K562 (cell line): ENCODE measurements around the gene ZBTB8B. TPM values are rescaled to one million over a fixed set of nuclear protein-coding genes. Genes with fewer than 3 reads are reported as not detected.

Experiments used
- ATAC-seq: fragments of 200-7000 bp; cut with Tn5 transposase; 3 replicates; pipeline ENCODE4 v1.9.1; 2020; ENCODE audit warnings: moderate library complexity
- BruUV-seq: library from RNA; stranded (reverse); fragments of 400-500 nt; replicated peaks from 2 replicates; lab custom pipeline; 2021; lab: Mats Ljungman, UMichigan
- CTCF ChIA-PET: fragments of 300-600 bp; formaldehyde crosslinking; extraction: SDS; loops from one replicate; lab custom pipeline; 2021; ENCODE audit warnings: low intra/inter-chr PET ratio; lab: Yijun Ruan, JAX
- POLR2A ChIA-PET: fragments of 300-600, 350-650 bp; sonication (Branson Sonifier 250); formaldehyde crosslinking; extraction: SDS; loops from one replicate; lab custom pipeline; 2021; ENCODE audit warnings: antibody characterized with exemption, inconsistent platforms; lab: Yijun Ruan, JAX
- DNase-seq, 4 experiments: peaks; one replicate each; pipeline versions ENCODE4 v3.0.0 to v3.0.0-alpha.2; 2011 to 2018; ENCODE audit warnings: low spot score in 3 of 4, mixed read lengths in 3 of 4; ENCODE audit errors: extremely low read depth in 1 of 4
- FAIRE-seq: peaks from 2 replicates; lab custom pipeline; 2011; peaks lifted over from hg19 to GRCh38; lab: Jason Lieb, UNC
- H2AFZ ChIP-seq: 2 replicates; pipeline ENCODE4 v1.6.0; 2011; ENCODE audit warnings: low read depth, low read length, control low read depth, inconsistent platforms
- H3K27ac ChIP-seq: fragments of 200-600 bp; 3 replicates; pipeline ENCODE4 v1.8.0; 2011; ENCODE audit warnings: low read depth, mild to moderate bottlenecking, control low read depth, inconsistent platforms, low read length, moderate library complexity, mixed read lengths; ENCODE audit errors: extremely low read depth
- H3K27me3 ChIP-seq, 2 experiments: fragments of 300-600 bp in 1 of 2; 2 replicates in 1 of 2; 3 replicates in 1 of 2; pipeline versions ENCODE4 v1.6.0 to v1.8.0; 2011; ENCODE audit warnings: inconsistent platforms in 2 of 2, low read length in 2 of 2, mild to moderate bottlenecking in 1 of 2, mixed read lengths in 1 of 2, moderate library complexity in 1 of 2; ENCODE audit not compliant: control insufficient read depth in 2 of 2, insufficient read depth in 2 of 2
- H3K36me3 ChIP-seq: fragments of 300-600 bp; 3 replicates; pipeline ENCODE4 v1.8.0; 2011; ENCODE audit warnings: mild to moderate bottlenecking, low read length, inconsistent platforms; ENCODE audit not compliant: control insufficient read depth, insufficient read depth
- H3K4me1 ChIP-seq, 2 experiments: fragments of 200-600 bp in 1 of 2; replicated peaks in 1 of 2; 2 replicates in 1 of 2; 3 replicates in 1 of 2; pipeline versions ENCODE4 v1.5.1 to v1.8.0; 2011; ENCODE audit warnings: inconsistent platforms in 2 of 2, low read length in 2 of 2, mild to moderate bottlenecking in 1 of 2, mixed read lengths in 1 of 2, moderate library complexity in 1 of 2; ENCODE audit not compliant: control insufficient read depth in 2 of 2, insufficient read depth in 2 of 2
- H3K4me2 ChIP-seq: 2 replicates; pipeline ENCODE4 v1.6.1; 2011; ENCODE audit warnings: low read length, control low read depth, inconsistent platforms, mixed read lengths; ENCODE audit not compliant: insufficient read depth
- H3K4me3 ChIP-seq: fragments of 200-600 bp; sonication (generic), shearing (Covaris generic); 2 replicates; pipeline ENCODE4 v1.5.1; 2016; ENCODE audit warnings: control low read depth, inconsistent platforms
- H3K79me2 ChIP-seq: fragments of 200-600 bp; 3 replicates; pipeline ENCODE4 v1.8.0; 2011; ENCODE audit warnings: low read length, inconsistent platforms; ENCODE audit not compliant: control insufficient read depth, insufficient read depth
- H3K9ac ChIP-seq, 2 experiments: 2 replicates each; pipeline versions ENCODE4 v1.6.0 to v1.6.1; 2011; ENCODE audit warnings: low read depth in 2 of 2, low read length in 2 of 2, control low read depth in 1 of 2, inconsistent platforms in 1 of 2, mild to moderate bottlenecking in 1 of 2, mixed read lengths in 1 of 2; ENCODE audit not compliant: insufficient read depth in 1 of 2
- H3K9me1 ChIP-seq: one replicate; pipeline ENCODE4 v1.6.0; 2011; ENCODE audit warnings: inconsistent platforms, mild to moderate bottlenecking, low read length, moderate library complexity; ENCODE audit not compliant: control insufficient read depth, insufficient read depth
- H3K9me3 ChIP-seq: replicated peaks from 2 replicates; pipeline ENCODE4 v1.5.1; 2011; ENCODE audit warnings: low read depth, low read length, inconsistent platforms; ENCODE audit not compliant: control insufficient read depth, insufficient read depth
- H4K20me1 ChIP-seq: replicated peaks from 2 replicates; pipeline ENCODE4 v1.6.1; 2011; ENCODE audit warnings: low read length, inconsistent platforms, mixed read lengths; ENCODE audit not compliant: control insufficient read depth, insufficient read depth
- BDP1 ChIP-seq: IDR thresholded peaks from 3 replicates; pipeline ENCODE4 v1.6.1; 2011; ENCODE audit not compliant: insufficient read length, insufficient read depth
- CTCFL ChIP-seq: IDR thresholded peaks from 2 replicates; pipeline ENCODE4 v1.6.1; 2011; ENCODE audit warnings: borderline replicate concordance, low read depth, mild to moderate bottlenecking, moderate library complexity, low read length; ENCODE audit not compliant: insufficient read depth, poor library complexity, severe bottlenecking
- JUNB ChIP-seq: fragments of 450-650 bp; formaldehyde crosslinking; conservative IDR thresholded peaks from 2 replicates; pipeline ENCODE4 v1.4.0; 2020; ENCODE audit warnings: mild to moderate bottlenecking
- LEF1 ChIP-seq: fragments of 450-650 bp; IDR thresholded peaks from 2 replicates; pipeline ENCODE4 v1.6.1; 2016; ENCODE audit warnings: mild to moderate bottlenecking
- NFRKB ChIP-seq: fragments of 450-650 bp; IDR thresholded peaks from 2 replicates; pipeline ENCODE4 v1.6.1; 2016; ENCODE audit warnings: low read depth
- RCOR1 ChIP-seq, 2 experiments: IDR thresholded peaks; 2 replicates each; pipeline ENCODE4 v1.6.1; 2012; ENCODE audit warnings: low read depth in 2 of 2, low read length in 2 of 2, borderline replicate concordance in 1 of 2, improper control_type of control experiment in 1 of 2
- SMARCE1 ChIP-seq: fragments of 450-650 bp; IDR thresholded peaks from 2 replicates; pipeline ENCODE4 v1.7.1; 2016; ENCODE audit warnings: mild to moderate bottlenecking
- VEZF1 ChIP-seq: fragments of 200-800 bp; sonication (Bioruptor generic); IDR thresholded peaks from 2 replicates; pipeline ENCODE4 v1.6.1; 2017; ENCODE audit warnings: missing genetic modification characterization, missing compliant biosample characterization
- XRCC5 ChIP-seq: fragments of 200-400 bp; formaldehyde crosslinking; IDR thresholded peaks from 2 replicates; pipeline ENCODE4 v1.6.1; 2017; ENCODE audit warnings: low read depth, mild to moderate bottlenecking, low read length
- ZC3H4 ChIP-seq: sonication (generic); formaldehyde crosslinking; IDR thresholded peaks from 2 replicates; pipeline ENCODE4 v1.9.0; 2021; ENCODE audit warnings: missing genetic modification reagents, borderline replicate concordance
- WGBS: fragments of 100-300 bp; shearing (Covaris generic); methylation state at CpG from one replicate; pipeline ENCODE4 v1.1.6; 2016; ENCODE audit warnings: low coverage, mixed read lengths; ENCODE audit not compliant: insufficient coverage; ENCODE audit errors: missing lambda C conversion rate; 5-methylcytosine and 5-hydroxymethylcytosine counted together
- in situ Hi-C: fragments of 300-500 bp; cut with MboI; formaldehyde crosslinking; loops from 4 replicates; pipeline ENCODE4 v1.15.0; 2018; ENCODE audit warnings: inconsistent platforms, mixed read lengths
- intact Hi-C: fragments of 100-400 bp; cut with micrococcal nuclease; formaldehyde crosslinking; loops from 2 replicates; pipeline ENCODE4 v1.14.2; 2022
- polyA plus RNA-seq, 8 experiments: library from polyadenylated mRNA; depleted of rRNA in 4 of 8; stranded (reverse) in 5 of 8; unstranded in 3 of 8; fragments of >200 nt; fragmentation: Nextera tagmentation in 2 of 8; fragmentation: Illumina TruSeq in 1 of 8; extraction: Ambion mirVana in 2 of 8; extraction: Trizol in 1 of 8; gene quantifications; 2 replicates each; pipeline versions ENCODE4 v1.2.1 to v1.2.3, GENCODE V29; 2011 to 2014; ENCODE audit warnings: inconsistent platforms in 1 of 8, missing spikeins in 1 of 8
- total RNA-seq, 7 experiments: library from RNA; depleted of rRNA in 6 of 7; stranded (reverse); fragments of >200 nt in 6 of 7; fragmentation: Illumina TruSeq in 2 of 7; extraction: Trizol in 2 of 7; gene quantifications; 2 replicates each; pipeline versions ENCODE4 v1.2.1 to v1.2.3, GENCODE V29; 2011 to 2021; ENCODE audit warnings: low replicate concordance in 1 of 7
- TF ChIP-seq, protein P1 (sequence below): sonication (generic); formaldehyde crosslinking; IDR thresholded peaks from 2 replicates; pipeline ENCODE4 v1.8.1; 2023; ENCODE audit warnings: missing genetic modification reagents, mild to moderate bottlenecking, borderline replicate concordance

ZBTB8B gene
- total and polyA plus RNA-seq, 9 of the 15 experiments (the other 6 are each of a cell fraction or from before 2014, with no cell fraction given), result not detected

GRCh38 chr1:32448773-32449456 lies 16.0 kb upstream of the ZBTB8B start:
- FAIRE-seq, result peak; percentile 78
- intact Hi-C loops (loop anchor here (2.0 to 5.0 kb wide), 6 partner anchors 53 to 422 kb away; partner anchors contain the start of genes FNDC5 and SYNC), in situ Hi-C loops (no loop called here)
- peak overlapping the region; percentile 95 for H2AFZ ChIP-seq
- DNase-seq, result peak; percentile 61 to 87 (median 72)
- no peaks in the 10 kb centered on the region for H3K9me3 ChIP-seq
- ATAC-seq, result peak; percentile 96
- H3K9ac ChIP-seq, result peak overlapping the region in 1 of 2 experiments; percentile 29; a peak in 1 of 4 replicates
- no peaks in the 10 kb centered on the region for H3K79me2 ChIP-seq
- H3K4me3 ChIP-seq, result no peak overlapping the region
- peak overlapping the region; percentile 18; the same call in 2 of the 3 replicates for H3K27ac ChIP-seq
- ChIA-PET POLR2A (interaction anchor here (0.6 to 1.8 kb wide), 6 partner anchors 19 to 678 kb away, joined by 3 to 6 read pairs (median 4); no protein-coding TSS in a partner anchor), CTCF (interaction anchor here (0.6 kb wide), 2 partner anchors 75 to 128 kb away, joined by 3 read pairs; no protein-coding TSS in a partner anchor)
- H4K20me1 ChIP-seq, result no peaks in the 10 kb centered on the region
- no peaks in the 10 kb centered on the region for H3K36me3 ChIP-seq
- WGBS, result 26% methylated on average over 12 of the region's 12 CpGs
- H3K27me3 ChIP-seq, result peaks cover 20 to 21% of the 10 kb centered on the region in 2 experiments; a peak in 4 of 5 replicates
- no TSS peak for BruUV-seq
- peaks cover 0 to 4% of the 10 kb centered on the region in 2 experiments; a peak in 3 of 5 replicates for H3K4me1 ChIP-seq
- H3K4me2 ChIP-seq, result peak overlapping the region; percentile 35
- H3K9me1 ChIP-seq, result peaks cover 5% of the 10 kb centered on the region
- TF ChIP-seq BDP1, result no peak
- 0 out of 2 replicates have a peak, but pooled peaks have one; percentile 31 for TF ChIP-seq NFRKB
- TF ChIP-seq SMARCE1, result peak; percentile 49; the same call in 1 of the 2 replicates
- peak; percentile 32; the same call in 1 of the 2 replicates for TF ChIP-seq VEZF1 (CRISPR knock-in tag)
- TF ChIP-seq CTCFL, result peak; percentile 71
- 0 out of 2 replicates have a peak, but pooled peaks have one; percentile 32 for TF ChIP-seq LEF1
- TF ChIP-seq ZC3H4 (CRISPR knock-in tag), result no peak
- 0 out of 2 replicates have a peak, but pooled peaks have one; percentile 74 for TF ChIP-seq XRCC5
- peak in 1 of 2 experiments; percentile 53; a peak in 1 of 4 replicates for TF ChIP-seq RCOR1 (IDR thresholded peaks at IDR 0.05; ENCODE audit: borderline replicate concordance in 1 of 2, low read depth in 2 of 2, low read length in 2 of 2)
- TF ChIP-seq, protein P1, sequence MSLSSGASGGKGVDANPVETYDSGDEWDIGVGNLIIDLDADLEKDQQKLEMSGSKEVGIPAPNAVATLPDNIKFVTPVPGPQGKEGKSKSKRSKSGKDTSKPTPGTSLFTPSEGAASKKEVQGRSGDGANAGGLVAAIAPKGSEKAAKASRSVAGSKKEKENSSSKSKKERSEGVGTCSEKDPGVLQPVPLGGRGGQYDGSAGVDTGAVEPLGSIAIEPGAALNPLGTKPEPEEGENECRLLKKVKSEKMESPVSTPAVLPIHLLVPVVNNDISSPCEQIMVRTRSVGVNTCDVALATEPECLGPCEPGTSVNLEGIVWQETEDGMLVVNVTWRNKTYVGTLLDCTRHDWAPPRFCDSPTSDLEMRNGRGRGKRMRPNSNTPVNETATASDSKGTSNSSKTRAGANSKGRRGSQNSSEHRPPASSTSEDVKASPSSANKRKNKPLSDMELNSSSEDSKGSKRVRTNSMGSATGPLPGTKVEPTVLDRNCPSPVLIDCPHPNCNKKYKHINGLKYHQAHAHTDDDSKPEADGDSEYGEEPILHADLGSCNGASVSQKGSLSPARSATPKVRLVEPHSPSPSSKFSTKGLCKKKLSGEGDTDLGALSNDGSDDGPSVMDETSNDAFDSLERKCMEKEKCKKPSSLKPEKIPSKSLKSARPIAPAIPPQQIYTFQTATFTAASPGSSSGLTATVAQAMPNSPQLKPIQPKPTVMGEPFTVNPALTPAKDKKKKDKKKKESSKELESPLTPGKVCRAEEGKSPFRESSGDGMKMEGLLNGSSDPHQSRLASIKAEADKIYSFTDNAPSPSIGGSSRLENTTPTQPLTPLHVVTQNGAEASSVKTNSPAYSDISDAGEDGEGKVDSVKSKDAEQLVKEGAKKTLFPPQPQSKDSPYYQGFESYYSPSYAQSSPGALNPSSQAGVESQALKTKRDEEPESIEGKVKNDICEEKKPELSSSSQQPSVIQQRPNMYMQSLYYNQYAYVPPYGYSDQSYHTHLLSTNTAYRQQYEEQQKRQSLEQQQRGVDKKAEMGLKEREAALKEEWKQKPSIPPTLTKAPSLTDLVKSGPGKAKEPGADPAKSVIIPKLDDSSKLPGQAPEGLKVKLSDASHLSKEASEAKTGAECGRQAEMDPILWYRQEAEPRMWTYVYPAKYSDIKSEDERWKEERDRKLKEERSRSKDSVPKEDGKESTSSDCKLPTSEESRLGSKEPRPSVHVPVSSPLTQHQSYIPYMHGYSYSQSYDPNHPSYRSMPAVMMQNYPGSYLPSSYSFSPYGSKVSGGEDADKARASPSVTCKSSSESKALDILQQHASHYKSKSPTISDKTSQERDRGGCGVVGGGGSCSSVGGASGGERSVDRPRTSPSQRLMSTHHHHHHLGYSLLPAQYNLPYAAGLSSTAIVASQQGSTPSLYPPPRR, result 0 out of 2 replicates have a peak, but pooled peaks have one; percentile 11
- TF ChIP-seq JUNB (CRISPR knock-in tag), result peak; percentile 54; the same call in 1 of the 2 replicates
